Measurements from ENCODE around the gene PAPLN. TPM values are rescaled to one million over a fixed set of nuclear protein-coding genes. Genes with fewer than 3 reads are reported as not detected.

The PAPLN gene
- total and polyA plus RNA-seq, 9 of the 15 experiments (the other 6 are each of a cell fraction or from before 2014, with no cell fraction given): 0.43 to 3.5 (median 1.7) TPM

DNA sequence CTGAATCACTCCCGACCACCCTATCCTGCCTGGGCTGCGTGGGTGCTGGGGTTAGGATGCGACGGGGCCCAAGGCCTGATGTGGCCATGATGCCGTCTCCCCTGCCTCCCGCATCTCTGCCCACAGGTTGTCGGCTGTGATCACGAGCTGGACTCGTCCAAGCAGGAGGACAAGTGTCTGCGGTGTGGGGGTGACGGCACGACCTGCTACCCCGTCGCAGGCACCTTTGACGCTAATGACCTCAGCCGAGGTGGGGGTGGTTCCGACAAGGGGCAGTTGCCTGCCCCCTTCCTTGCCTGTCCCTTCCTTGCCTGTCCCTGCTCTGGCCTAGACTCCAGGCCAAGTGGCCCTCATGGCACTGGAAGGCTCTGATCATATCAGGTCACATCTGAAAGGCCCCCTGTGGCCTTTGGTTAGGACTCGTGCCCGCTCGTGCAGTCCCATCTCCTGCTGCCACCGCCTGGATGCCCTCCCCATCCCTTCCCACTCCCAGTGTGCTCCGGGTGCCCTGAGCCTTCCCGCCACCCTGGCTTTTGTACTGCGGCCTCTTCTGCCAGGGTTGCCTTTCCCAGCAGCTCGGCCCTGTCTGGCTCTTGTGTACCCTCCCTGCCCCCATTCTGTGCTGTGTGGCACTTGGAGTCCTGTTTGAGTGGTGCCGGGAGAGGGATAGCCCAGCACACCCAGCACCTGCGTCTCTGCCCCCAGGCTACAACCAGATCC is 13.6 kb downstream of the PAPLN start (continued):
- TF ChIP-seq, protein P1, sequence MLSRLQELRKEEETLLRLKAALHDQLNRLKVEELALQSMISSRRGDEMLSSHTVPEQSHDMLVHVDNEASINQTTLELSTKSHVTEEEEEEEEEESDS (CRISPR knock-in tag; IDR thresholded peaks at IDR 0.05): no peak
- TF ChIP-seq NFRKB (IDR thresholded peaks at IDR 0.05; ENCODE audit: low read depth) (no peak), KAT2B (IDR thresholded peaks at IDR 0.05; ENCODE audit: low read depth, low read length) (no peak), EHMT2 (IDR thresholded peaks at IDR 0.05) (no peak), NCOA1 (IDR thresholded peaks at IDR 0.05; ENCODE audit: low read depth) (no peak)
- TF ChIP-seq, protein P2, sequence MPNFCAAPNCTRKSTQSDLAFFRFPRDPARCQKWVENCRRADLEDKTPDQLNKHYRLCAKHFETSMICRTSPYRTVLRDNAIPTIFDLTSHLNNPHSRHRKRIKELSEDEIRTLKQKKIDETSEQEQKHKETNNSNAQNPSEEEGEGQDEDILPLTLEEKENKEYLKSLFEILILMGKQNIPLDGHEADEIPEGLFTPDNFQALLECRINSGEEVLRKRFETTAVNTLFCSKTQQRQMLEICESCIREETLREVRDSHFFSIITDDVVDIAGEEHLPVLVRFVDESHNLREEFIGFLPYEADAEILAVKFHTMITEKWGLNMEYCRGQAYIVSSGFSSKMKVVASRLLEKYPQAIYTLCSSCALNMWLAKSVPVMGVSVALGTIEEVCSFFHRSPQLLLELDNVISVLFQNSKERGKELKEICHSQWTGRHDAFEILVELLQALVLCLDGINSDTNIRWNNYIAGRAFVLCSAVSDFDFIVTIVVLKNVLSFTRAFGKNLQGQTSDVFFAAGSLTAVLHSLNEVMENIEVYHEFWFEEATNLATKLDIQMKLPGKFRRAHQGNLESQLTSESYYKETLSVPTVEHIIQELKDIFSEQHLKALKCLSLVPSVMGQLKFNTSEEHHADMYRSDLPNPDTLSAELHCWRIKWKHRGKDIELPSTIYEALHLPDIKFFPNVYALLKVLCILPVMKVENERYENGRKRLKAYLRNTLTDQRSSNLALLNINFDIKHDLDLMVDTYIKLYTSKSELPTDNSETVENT (CRISPR knock-in tag; IDR thresholded peaks at IDR 0.05): no peak

DNA sequence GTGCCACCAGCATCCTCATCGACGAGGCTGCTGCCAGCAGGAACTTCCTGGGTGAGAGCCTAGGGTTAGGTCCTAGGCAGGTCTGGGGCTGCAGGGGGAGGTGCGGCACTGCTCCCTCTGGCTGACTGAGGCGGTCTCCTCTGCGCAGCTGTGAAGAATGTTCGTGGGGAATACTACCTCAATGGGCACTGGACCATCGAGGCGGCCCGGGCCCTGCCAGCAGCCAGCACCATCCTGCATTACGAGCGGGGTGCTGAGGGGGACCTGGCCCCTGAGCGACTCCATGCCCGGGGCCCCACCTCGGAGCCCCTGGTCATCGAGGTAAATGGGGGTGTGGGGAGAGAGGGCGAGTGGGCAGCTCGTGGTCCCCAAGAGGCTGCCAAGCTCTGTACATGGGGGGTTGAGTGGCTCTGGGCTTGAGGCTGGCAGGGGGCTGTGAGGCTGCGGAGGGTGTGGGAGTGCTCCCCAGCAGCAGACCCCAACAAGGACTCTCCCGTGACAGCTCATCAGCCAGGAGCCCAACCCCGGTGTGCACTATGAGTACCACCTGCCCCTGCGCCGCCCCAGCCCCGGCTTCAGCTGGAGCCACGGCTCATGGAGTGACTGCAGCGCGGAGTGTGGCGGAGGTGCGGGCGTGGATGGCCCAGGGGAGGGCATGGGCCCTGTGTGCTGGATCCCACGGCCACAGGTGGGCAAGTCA is 14.4 kb downstream of the PAPLN start:
- BruUV-seq (replicated peaks): no TSS peak
- 46% methylated on average over 8 of the region's 30 CpGs for WGBS (ENCODE audit: insufficient coverage, low coverage, missing lambda C conversion rate)
- no peak for DNase-seq (ENCODE audit: extremely low read depth in 1 of 4, low spot score in 3 of 4)
- Histone ChIP-seq H3K4me3 (no peak overlapping the region), H3K4me2 (ENCODE audit: insufficient read depth, low read length) (no peak overlapping the region), H3K79me2 (ENCODE audit: control insufficient read depth, insufficient read depth, low read length) (no peaks in the 10 kb centered on the region), H3K27me3 (ENCODE audit: control insufficient read depth in 2 of 2, insufficient read depth in 2 of 2, low read length in 2 of 2) (no peaks in the 10 kb centered on the region), H3K9ac (ENCODE audit: insufficient read depth in 1 of 2, low read depth in 2 of 2, low read length in 2 of 2) (no peak overlapping the region), H3K27ac (ENCODE audit: extremely low read depth, low read depth, low read length) (no peak overlapping the region), H3K9me1 (ENCODE audit: control insufficient read depth, insufficient read depth, low read length) (no peaks in the 10 kb centered on the region), H3K4me1 (replicated peaks in 1 of 2; ENCODE audit: control insufficient read depth in 2 of 2, insufficient read depth in 2 of 2, low read length in 2 of 2) (peaks cover 9 to 28% of the 10 kb centered on the region in 2 experiments; a peak in 4 of 5 replicates), H3K36me3 (ENCODE audit: control insufficient read depth, insufficient read depth, low read length) (no peaks in the 10 kb centered on the region), H3K9me3 (replicated peaks; ENCODE audit: control insufficient read depth, insufficient read depth, low read depth, low read length) (no peaks in the 10 kb centered on the region), H4K20me1 (replicated peaks; ENCODE audit: control insufficient read depth, insufficient read depth, low read length) (no peaks in the 10 kb centered on the region), H2AFZ (ENCODE audit: low read depth, low read length) (no peak overlapping the region)
- no peak for ATAC-seq
- ChIA-PET CTCF (ENCODE audit: low intra/inter-chr PET ratio) (no interaction called here), POLR2A (interaction anchor here (1.1 kb wide), 1 partner anchor 12 kb away, joined by 4 read pairs; no protein-coding TSS in a partner anchor)
- intact Hi-C loops (cut with micrococcal nuclease) (no loop called here), in situ Hi-C loops (cut with MboI) (no loop called here)
- no peak for FAIRE-seq
- TF ChIP-seq KDM2B (CRISPR knock-in tag; IDR thresholded peaks at IDR 0.05) (no peak), EWSR1 (IDR thresholded peaks at IDR 0.05; ENCODE audit: borderline replicate concordance, low read depth, partially characterized antibody) (no peak), SETDB1 (IDR thresholded peaks at IDR 0.05; ENCODE audit: low read length) (no peak), NUFIP1 (IDR thresholded peaks at IDR 0.05; ENCODE audit: partially characterized antibody) (no peak), ZBTB17 (CRISPR knock-in tag; IDR thresholded peaks at IDR 0.05) (no peak), FUS (optimal IDR thresholded peaks at IDR 0.05; ENCODE audit: low read depth, low read length) (no peak), ZNF589 (CRISPR knock-in tag; IDR thresholded peaks at IDR 0.05; ENCODE audit: low read depth) (no peak)
- TF ChIP-seq, protein P3, sequence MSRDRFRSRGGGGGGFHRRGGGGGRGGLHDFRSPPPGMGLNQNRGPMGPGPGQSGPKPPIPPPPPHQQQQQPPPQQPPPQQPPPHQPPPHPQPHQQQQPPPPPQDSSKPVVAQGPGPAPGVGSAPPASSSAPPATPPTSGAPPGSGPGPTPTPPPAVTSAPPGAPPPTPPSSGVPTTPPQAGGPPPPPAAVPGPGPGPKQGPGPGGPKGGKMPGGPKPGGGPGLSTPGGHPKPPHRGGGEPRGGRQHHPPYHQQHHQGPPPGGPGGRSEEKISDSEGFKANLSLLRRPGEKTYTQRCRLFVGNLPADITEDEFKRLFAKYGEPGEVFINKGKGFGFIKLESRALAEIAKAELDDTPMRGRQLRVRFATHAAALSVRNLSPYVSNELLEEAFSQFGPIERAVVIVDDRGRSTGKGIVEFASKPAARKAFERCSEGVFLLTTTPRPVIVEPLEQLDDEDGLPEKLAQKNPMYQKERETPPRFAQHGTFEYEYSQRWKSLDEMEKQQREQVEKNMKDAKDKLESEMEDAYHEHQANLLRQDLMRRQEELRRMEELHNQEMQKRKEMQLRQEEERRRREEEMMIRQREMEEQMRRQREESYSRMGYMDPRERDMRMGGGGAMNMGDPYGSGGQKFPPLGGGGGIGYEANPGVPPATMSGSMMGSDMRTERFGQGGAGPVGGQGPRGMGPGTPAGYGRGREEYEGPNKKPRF (IDR thresholded peaks at IDR 0.05; ENCODE audit: low read depth, low read length): no peak
- TF ChIP-seq, protein P4, sequence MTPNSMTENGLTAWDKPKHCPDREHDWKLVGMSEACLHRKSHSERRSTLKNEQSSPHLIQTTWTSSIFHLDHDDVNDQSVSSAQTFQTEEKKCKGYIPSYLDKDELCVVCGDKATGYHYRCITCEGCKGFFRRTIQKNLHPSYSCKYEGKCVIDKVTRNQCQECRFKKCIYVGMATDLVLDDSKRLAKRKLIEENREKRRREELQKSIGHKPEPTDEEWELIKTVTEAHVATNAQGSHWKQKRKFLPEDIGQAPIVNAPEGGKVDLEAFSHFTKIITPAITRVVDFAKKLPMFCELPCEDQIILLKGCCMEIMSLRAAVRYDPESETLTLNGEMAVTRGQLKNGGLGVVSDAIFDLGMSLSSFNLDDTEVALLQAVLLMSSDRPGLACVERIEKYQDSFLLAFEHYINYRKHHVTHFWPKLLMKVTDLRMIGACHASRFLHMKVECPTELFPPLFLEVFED (CRISPR knock-in tag; conservative IDR thresholded peaks at IDR 0.05): no peak
